Transverse colon (tissue), 4 donors: Measurements from ENCODE around the gene COL13A1.

Experiments used
- POLR2A ChIP-seq: fragments of 450-650 bp; IDR thresholded peaks from one replicate; pipeline ENCODE4 v1.6.1; 2016; ENCODE audit warnings: antibody characterized with exemption, mild to moderate bottlenecking, moderate library complexity
- POLR2AphosphoS5 ChIP-seq, 3 donors: sonication (generic); formaldehyde crosslinking; IDR thresholded peaks; one replicate each; pipeline ENCODE4 v1.6.1; 2016; ENCODE audit warnings: antibody characterized with exemption in 3 of 3
- TF ChIP-seq, protein P1 (sequence below), 5 experiments: fragments of 200-600 bp in 3 of 5; fragments of 450-650 bp in 2 of 5; sonication (generic) in 3 of 5; IDR thresholded peaks; 1 replicate in 2 of 5; 2 replicates in 3 of 5; pipeline ENCODE4 v1.5.1; 2016 to 2017; ENCODE audit warnings: antibody characterized with exemption in 5 of 5, inconsistent platforms in 3 of 5, mild to moderate bottlenecking in 2 of 5, moderate library complexity in 1 of 5

- TF ChIP-seq, protein P1, sequence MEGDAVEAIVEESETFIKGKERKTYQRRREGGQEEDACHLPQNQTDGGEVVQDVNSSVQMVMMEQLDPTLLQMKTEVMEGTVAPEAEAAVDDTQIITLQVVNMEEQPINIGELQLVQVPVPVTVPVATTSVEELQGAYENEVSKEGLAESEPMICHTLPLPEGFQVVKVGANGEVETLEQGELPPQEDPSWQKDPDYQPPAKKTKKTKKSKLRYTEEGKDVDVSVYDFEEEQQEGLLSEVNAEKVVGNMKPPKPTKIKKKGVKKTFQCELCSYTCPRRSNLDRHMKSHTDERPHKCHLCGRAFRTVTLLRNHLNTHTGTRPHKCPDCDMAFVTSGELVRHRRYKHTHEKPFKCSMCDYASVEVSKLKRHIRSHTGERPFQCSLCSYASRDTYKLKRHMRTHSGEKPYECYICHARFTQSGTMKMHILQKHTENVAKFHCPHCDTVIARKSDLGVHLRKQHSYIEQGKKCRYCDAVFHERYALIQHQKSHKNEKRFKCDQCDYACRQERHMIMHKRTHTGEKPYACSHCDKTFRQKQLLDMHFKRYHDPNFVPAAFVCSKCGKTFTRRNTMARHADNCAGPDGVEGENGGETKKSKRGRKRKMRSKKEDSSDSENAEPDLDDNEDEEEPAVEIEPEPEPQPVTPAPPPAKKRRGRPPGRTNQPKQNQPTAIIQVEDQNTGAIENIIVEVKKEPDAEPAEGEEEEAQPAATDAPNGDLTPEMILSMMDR (IDR thresholded peaks at IDR 0.05), result no peak
- TF ChIP-seq POLR2AphosphoS5 (IDR thresholded peaks at IDR 0.05) (no peak), POLR2A (no peak)
These were observed 158.2 kb downstream of the COL13A1 start for GRCh38 chr10:69959911-69960310.
